ENCODE data around the gene RTN4RL1.

GRCh38 chr17:2043785-2044184 is 18.7 kb upstream of the RTN4RL1 start:
- TF ChIP-seq KDM1A (IDR thresholded peaks at IDR 0.05) = no peak
- TF ChIP-seq CHAMP1 (IDR thresholded peaks at IDR 0.05) = no peak
- TF ChIP-seq ERF (CRISPR knock-in tag; IDR thresholded peaks at IDR 0.05) = no peak
- TF ChIP-seq REST (IDR thresholded peaks at IDR 0.05; ENCODE audit: borderline replicate concordance) = no peak
- no peak for TF ChIP-seq REST (CRISPR knock-in tag; IDR thresholded peaks at IDR 0.05; ENCODE audit: low read depth)
